NCI-H226 (cell line): ENCODE measurements around the gene PSMG1.
"Not testable (repeated sequence)": the region's sequence is repeated elsewhere in the genome, so short reads cannot be mapped to it uniquely, and the experiment has no call there.

Experiments
- DNase-seq: peaks from one replicate; pipeline ENCODE4 v3.0.0-alpha.2; 2015

The PSMG1 gene

DNA sequence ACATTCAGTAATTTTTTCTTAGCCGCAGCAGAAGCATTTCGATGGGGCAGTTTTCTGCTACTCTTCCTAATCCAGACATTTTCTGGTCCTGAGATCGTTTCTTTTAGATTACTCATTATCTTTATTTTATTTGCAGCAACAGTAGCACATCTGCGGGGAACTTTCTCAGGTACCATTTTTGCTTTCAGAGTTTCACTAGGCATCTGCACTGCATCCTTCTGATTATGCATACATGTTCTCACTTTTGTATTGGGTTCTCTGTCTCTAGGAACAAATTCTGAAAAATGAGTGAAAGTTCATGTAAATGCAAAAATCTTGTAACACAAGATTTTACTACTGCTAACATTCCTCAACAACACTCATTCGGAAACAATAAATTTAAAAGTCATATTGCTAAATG is 3.9 kb upstream of the PSMG1 start:
- DNase-seq, result no peak

DNA sequence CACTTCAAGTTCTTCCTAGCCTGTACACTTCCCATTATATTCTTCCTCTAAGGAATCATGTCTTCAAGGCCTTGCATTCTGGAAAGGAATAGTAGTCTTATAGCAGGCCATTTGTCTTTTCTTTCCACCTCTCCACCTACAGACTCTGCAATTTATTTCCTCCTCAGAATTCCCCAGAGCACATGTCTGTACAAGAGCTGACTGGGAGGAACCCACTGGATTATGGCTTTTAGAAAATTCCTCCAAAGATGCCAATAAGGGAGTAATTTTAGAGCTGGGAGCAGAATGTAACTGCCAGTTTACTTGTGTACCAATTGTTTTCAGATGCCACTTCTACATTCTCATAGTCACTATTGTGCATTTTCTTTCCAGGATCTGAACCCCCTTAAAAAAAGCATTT is 3.4 kb upstream of the PSMG1 start:
- no peak for DNase-seq

DNA sequence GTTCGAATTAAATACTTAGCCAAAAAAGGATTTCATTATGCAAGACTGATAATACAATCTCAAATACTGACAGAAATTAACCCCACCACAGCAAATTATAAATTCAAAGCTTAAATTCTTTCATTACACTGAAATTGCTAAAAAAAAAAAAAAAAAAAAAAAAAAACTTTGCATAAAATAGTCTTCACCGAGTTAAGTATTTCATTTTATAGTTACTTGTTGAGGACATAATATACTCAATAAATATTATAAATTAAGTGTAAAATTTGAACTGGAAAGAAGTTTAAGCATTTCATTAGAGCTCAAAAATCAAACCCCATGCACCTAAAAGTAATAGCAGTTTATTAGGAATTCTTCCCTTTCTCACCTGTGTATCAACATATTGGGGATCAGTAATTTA is 1.9 kb upstream of the PSMG1 start:
- no peak for DNase-seq

DNA sequence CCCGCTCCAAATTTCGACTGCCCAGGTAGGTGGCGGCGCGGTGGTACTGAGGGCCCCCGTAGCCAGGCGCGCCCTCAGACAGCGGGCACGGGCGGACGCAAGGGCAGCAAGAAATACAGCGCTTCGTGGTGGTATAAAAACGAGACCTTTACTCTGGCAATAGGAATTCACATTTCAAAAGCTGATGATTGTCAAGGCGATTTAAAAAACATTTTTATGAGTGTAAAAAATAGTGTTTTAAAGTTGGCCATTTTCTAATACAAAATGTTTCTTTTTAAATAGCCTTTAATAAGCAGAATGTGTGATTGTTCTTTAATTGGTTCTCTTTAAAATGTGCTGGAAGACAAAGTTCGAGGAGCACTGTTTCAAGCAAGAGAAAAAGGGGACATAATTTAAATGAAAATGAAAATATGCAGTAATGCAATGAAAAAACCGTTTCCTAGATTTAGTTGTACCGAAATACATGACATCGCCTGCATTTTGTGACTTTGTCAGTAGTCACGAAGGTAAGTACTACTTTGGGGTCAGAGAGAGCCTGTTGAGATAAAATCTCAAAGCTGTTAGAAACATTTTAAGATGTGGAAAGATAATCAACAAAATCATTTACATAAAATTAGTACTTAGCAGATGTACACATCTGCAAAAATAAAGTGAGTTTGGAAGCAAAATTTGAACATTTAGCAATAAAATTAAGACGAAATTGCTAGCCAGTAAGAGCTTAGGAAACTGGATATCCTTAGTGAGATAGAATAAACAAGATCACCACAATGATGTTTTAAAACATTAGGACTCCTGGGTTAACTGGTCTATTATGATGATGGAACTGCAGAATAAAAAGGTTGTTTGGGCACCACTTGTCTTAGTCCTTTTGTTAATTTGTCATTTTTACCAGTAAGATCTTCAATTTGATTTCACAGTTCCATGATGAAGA is 1.1 kb upstream of the PSMG1 start:
- no peak for DNase-seq

DNA sequence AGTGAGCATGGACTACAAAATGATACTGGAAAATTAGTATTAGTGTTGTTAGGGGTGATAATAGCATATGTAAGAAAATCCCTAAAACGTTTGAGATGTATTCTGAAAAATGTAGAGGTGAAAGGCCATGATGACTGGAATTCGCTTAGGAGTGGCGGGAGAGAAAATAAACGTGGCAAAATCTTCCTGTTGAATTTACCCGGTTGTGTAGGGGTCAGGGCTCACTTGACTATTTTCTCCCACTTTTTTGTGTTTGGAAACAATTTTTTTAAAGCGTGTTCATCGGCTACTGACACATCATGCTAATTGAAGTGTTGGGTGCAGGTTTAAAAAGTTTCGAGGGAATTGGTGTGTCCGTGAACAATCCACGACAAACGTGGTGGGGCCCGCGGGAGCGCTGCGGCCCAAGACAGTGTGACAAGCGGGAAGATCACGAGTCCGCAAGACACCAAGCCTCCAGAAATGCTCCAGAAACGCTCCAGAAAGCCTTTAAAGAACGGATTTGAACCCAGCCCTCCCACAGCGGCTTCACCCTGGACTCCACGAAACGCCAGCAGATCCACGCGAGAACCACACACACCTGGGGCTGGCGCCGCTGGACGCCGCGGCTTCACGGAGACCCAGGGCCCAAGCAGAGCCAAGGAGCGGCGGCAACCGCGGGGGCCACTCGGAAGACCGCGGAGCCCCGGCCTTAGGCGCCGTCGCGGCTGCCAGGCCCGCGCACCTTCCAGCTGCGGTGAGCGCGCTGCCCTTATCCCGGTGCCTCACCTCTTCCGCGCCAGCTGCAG is 573 bp downstream of the PSMG1 start:
- no peak for DNase-seq

- DNase-seq, result no peak
These were observed 1.2 kb downstream of the PSMG1 start for GRCh38 chr21:39182016-39182415.

DNA sequence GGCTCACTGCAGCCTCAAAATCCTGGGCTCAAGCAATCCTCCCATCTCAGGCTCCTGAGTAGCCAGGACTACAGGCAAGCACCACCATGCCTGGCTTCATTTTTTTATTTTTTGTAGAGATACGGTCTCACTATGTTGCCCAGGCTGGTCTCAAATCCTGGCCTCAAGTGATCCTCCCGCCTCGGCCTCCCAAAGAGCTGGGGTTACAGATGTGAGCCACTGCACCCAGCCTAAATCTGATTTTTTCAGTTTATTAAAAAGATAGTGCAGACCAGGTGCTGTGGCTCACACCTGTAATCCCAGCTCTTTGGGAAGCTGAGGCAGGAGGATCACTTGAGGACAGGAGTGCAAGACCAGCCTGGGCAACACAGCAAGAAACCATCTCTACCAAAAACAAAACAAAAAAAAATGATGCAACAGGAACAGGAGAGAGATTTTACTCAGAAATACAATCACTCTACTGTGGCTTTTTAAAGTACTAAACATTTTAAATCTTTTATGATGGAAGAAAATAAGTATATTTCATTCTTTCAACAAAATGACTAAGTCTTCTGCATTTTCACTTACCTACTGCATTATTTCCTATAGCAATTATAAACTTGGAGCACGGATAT is 1.9 kb downstream of the PSMG1 start:
- DNase-seq, result no peak

GRCh38 chr21:39180429-39181019 is 2.7 kb downstream of the PSMG1 start:
- DNase-seq, result no peak

- no peak for DNase-seq
These were observed 4.8 kb downstream of the PSMG1 start for GRCh38 chr21:39178421-39178820.

DNA sequence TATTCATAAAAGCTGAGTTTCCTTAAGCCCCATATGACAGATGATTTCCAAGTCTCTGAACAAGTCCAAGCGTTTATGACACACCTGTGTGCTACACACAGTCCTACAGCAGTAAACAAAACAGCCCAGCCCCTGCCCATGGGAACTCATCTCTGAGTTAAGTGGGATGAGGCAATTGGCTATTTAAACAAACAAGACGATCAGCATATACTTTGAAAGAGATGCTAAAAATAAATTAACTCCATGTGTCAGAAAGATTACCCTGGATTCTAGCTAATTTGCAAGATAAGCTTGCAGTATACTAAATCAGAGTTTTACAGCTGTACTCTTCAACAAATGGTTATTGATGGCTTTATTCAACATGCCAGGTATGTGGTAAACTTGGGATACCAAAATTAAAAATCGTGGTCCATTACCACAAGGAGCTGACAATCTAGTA is 7.0 kb downstream of the PSMG1 start:
- DNase-seq, result no peak

DNA sequence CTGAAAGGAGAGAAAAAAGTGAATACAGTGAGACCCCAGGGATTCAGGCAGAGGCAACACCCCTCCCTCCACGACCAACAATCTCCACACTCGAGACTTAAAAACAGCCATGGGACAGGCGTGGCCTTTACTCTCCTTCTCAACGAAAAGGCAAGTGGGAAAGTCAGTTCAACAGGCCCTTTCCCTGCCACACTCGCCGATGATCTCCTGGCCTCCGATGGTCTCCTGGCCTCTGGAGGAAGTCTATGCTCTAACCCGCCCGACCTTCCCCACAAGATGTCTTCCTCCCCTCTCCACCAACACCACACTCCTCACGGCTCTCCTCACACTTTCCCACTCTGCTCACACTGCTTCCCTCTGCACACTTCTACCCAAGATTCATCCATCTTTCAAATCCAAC is 7.6 kb downstream of the PSMG1 start:
- DNase-seq, result no peak

- DNase-seq, result no peak
These were observed 8.1 kb downstream of the PSMG1 start for GRCh38 chr21:39175154-39175553.

GRCh38 chr21:39173716-39174680 is 9.3 kb downstream of the PSMG1 start:
- DNase-seq, result no peak

DNA sequence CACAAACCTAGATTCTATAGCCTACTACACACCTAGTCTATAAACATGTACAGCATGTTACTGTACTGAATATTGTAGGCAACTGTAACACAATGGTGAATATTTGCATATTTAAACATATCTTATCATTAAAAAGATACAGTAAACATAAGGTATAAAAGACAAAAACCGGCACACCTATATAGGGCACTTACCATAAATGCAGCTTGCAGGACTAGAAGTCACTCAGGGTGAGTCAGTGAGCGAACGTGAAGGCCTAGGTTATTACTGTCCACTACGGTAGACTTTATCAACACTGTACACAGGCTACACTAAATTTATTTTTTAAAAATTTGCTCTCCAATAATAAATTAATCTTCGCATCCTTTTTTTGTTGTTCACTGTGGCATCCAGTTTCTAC is 13.3 kb downstream of the PSMG1 start:
- no peak for DNase-seq

- DNase-seq, result no peak
These were observed 14.5 kb downstream of the PSMG1 start for GRCh38 chr21:39168800-39169199.

- DNase-seq, result no peak
These were observed 18.7 kb downstream of the PSMG1 start for GRCh38 chr21:39164523-39164922.

- DNase-seq, result no peak
These were observed 22.2 kb downstream of the PSMG1 start for GRCh38 chr21:39161064-39161463.

DNA sequence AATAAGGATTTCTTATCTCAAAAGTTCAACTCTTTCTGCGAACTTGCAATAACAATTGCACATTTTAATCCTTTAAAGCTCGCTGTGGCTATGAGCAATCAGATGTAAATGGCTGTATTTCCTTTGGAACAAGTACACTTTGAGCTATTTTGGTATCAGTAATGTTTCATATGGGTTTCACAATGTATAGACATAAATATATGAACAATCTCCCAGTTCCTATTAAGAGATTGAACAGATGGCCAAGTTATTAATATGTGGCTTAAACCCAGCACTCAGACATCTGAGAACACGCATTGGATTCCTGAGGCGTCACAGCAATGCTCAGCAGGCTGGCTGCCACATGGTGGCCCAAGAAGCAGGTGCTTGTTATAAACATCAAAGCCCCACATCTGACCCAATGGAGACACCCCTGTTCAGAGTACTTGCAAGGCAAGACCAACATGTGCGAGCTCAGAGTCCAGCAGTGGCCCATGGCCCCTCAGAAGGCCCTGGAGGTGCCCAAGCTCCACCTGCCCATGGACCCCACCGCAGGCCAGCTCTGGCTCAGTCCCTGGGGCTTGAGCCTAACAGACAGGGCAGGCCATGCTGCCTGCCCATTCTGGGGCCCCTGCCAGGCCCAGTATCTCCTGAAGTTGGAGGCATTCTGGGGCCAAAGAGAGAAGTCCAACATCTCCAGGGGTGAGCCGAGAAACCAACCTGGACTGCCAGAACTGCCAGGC is 23.7 kb downstream of the PSMG1 start:
- DNase-seq, result no peak

DNA sequence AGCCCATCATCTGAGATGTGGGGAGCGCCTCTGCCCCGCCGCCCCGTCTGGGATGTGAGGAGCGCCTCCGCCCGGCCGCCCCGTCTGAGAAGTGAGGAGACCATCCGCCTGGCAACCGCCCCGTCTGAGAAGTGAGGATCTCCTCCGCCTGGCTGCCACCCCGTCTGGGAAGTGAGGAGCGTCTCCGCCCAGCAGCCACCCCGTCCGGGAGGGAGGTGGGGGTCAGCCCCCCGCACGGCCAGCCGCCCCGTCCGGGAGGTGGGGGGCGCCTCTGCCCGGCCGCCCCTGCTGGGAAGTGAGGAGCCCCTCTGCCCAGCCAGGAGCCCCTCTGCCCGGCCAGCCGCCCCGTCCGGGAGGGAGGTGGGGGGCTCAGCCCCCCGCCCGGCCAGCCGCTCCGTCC is 26.0 kb downstream of the PSMG1 start:
- DNase-seq, result not testable (repeated sequence)

- no peak for DNase-seq
These were observed 27.2 kb downstream of the PSMG1 start for GRCh38 chr21:39156024-39156423.

GRCh38 chr21:39155578-39155977 is 27.7 kb downstream of the PSMG1 start:
- no peak for DNase-seq
